Mucosa of descending colon (tissue), 3 donors: ENCODE results near the gene UBXN10. TPM values are rescaled to one million over a fixed set of nuclear protein-coding genes. Genes with fewer than 3 reads are reported as not detected.

ENCODE experiments used
- ATAC-seq: fragments of 200-7000 bp; cut with Tn5 transposase; one replicate; pipeline ENCODE4 v1.9.1; 2020; ENCODE audit warnings: mild to moderate bottlenecking, moderate library complexity
- DNase-seq, 3 donors: peaks; one replicate each; pipeline ENCODE4 v3.0.0-alpha.2; 2020
- H3K36me3 ChIP-seq: fragments of 200-600 bp; one replicate; pipeline ENCODE4 v1.8.0; 2021; ENCODE audit warnings: low read depth, mild to moderate bottlenecking
- H3K4me1 ChIP-seq: fragments of 200-600 bp; one replicate; pipeline ENCODE4 v1.8.0; 2021; ENCODE audit warnings: low read depth, mild to moderate bottlenecking
- H3K4me3 ChIP-seq: fragments of 200-600 bp; one replicate; pipeline ENCODE4 v1.8.0; 2021; ENCODE audit warnings: mild to moderate bottlenecking
- H3K9me3 ChIP-seq: fragments of 200-600 bp; one replicate; pipeline ENCODE4 v1.8.0; 2021; ENCODE audit warnings: mild to moderate bottlenecking
- intact Hi-C, 2 donors: fragments of 100-400 bp; cut with DNase I in 1 of 2; cut with micrococcal nuclease in 1 of 2; formaldehyde crosslinking; loops; one replicate each; pipeline versions ENCODE4 v1.11.0 to v1.11.1; 2022; cut with DNase I, micrococcal nuclease
- total RNA-seq, 3 donors: library from RNA; stranded (reverse); fragmentation: NEBNext Ultra II Directional in 2 of 3; extraction: Animal tissue kit (Norgen Biotek cat#: 25700) in 2 of 3; gene quantifications; one replicate each; pipeline versions ENCODE4 v1.2.1 to v1.2.4, GENCODE V29; 2021 to 2023
- TF ChIP-seq, protein P1 (sequence below): fragments of 200-600 bp; IDR thresholded peaks from one replicate; pipeline ENCODE4 v1.8.0; 2022; ENCODE audit warnings: antibody characterized with exemption, mild to moderate bottlenecking
- donor health status: DM: no; HTN: no; CAD: no; lungs with moderate emphysema.
- donor health status: DM: no; HTN: no; CAD: no.
- donor health status: DM: no; HTN: yes; CAD: no.

The UBXN10 gene
- total RNA-seq, 3 donors from 2014 or later, result 5.8 to 15.5 (median 5.8) TPM

- intact Hi-C loops, result loop anchor here (2.0 to 10.0 kb wide), 4 partner anchors 47 to 235 kb away; partner anchors contain the start of gene PLA2G2A (in 1 of the 2)
- TF ChIP-seq, protein P1, sequence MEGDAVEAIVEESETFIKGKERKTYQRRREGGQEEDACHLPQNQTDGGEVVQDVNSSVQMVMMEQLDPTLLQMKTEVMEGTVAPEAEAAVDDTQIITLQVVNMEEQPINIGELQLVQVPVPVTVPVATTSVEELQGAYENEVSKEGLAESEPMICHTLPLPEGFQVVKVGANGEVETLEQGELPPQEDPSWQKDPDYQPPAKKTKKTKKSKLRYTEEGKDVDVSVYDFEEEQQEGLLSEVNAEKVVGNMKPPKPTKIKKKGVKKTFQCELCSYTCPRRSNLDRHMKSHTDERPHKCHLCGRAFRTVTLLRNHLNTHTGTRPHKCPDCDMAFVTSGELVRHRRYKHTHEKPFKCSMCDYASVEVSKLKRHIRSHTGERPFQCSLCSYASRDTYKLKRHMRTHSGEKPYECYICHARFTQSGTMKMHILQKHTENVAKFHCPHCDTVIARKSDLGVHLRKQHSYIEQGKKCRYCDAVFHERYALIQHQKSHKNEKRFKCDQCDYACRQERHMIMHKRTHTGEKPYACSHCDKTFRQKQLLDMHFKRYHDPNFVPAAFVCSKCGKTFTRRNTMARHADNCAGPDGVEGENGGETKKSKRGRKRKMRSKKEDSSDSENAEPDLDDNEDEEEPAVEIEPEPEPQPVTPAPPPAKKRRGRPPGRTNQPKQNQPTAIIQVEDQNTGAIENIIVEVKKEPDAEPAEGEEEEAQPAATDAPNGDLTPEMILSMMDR, result no peak
- no peak for ATAC-seq
- DNase-seq, result no peak
- Histone ChIP-seq H3K4me1 (peaks cover 7% of the 10 kb centered on the region), H3K36me3 (no peaks in the 10 kb centered on the region), H3K9me3 (no peaks in the 10 kb centered on the region), H3K4me3 (no peak overlapping the region)
Observed at GRCh38 chr1:20149601-20150325, 36.1 kb upstream of the UBXN10 start.

DNA sequence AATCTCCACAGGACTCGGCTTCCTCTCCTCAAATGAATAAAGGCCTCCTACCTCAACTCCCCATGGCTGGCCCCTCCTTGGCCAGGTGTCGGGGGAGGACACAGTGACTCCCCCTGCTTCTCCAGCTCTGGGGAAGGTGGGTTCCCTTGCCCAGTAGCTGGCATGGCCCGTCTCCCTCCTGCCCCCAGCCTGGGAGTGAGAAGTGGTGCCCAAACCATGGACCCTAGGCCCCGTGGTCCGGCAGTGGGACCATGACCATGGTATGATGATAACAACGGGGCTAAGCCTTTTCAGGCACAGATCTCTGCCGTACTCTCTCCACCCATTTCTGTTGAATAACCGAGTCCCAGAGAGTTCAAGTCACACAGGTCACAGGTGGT, 35.6 kb upstream of the UBXN10 start:
- DNase-seq (no peak), ATAC-seq (no peak)
- intact Hi-C loops, result loop anchor here (2.0 to 10.0 kb wide), 3 partner anchors 176 to 236 kb away; partner anchors contain the start of gene PLA2G2A (in 1 of the 2)
- no peaks in the 10 kb centered on the region for H3K36me3 ChIP-seq
- no peak overlapping the region for H3K4me3 ChIP-seq
- TF ChIP-seq, protein P1, result no peak
- H3K4me1 ChIP-seq, result peaks cover 7% of the 10 kb centered on the region
- H3K9me3 ChIP-seq, result no peaks in the 10 kb centered on the region

GRCh38 chr1:20150969-20151368, 34.9 kb upstream of the UBXN10 start:
- H3K4me3 ChIP-seq, result no peak overlapping the region
- intact Hi-C loops, result loop anchor here (2.0 to 10.0 kb wide), 3 partner anchors 176 to 236 kb away; partner anchors contain the start of gene PLA2G2A (in 1 of the 2)
- H3K36me3 ChIP-seq, result no peaks in the 10 kb centered on the region
- ATAC-seq, result no peak
- H3K4me1 ChIP-seq, result peaks cover 7% of the 10 kb centered on the region
- TF ChIP-seq, protein P1, result no peak
- DNase-seq, result no peak
- no peaks in the 10 kb centered on the region for H3K9me3 ChIP-seq

GRCh38 chr1:20151906-20152598, 33.8 kb upstream of the UBXN10 start:
- Histone ChIP-seq H3K4me3 (no peak overlapping the region), H3K36me3 (no peaks in the 10 kb centered on the region), H3K4me1 (peaks cover 7% of the 10 kb centered on the region), H3K9me3 (no peaks in the 10 kb centered on the region)
- intact Hi-C loops, result loop anchor here (2.0 to 10.0 kb wide), 3 partner anchors 177 to 237 kb away; partner anchors contain the start of gene PLA2G2A (in 1 of the 2)
- peak; percentile 97 for ATAC-seq
- TF ChIP-seq, protein P1, result peak; percentile 88
- peak; percentile 84 to 90 (median 86) for DNase-seq

DNA sequence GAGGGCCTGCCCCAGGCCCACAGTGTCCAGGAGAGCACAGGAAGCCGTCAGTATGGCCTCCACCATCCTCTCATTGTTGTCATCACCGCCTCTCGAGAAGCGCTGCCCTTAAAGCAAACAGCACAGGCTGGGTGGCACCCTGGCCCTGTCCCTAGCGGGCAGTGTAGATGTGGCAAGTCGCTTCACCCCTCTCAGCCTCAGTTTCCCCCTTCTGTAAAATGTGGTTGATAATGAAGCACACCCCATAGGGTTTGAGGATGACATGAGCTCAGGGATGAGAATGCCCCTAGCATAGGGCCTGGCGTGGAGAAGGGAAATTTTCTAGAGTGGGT, 33.3 kb upstream of the UBXN10 start:
- Histone ChIP-seq H3K4me1 (peaks cover 7% of the 10 kb centered on the region), H3K4me3 (no peak overlapping the region), H3K9me3 (no peaks in the 10 kb centered on the region), H3K36me3 (no peaks in the 10 kb centered on the region)
- intact Hi-C loops, result loop anchor here in 1 of 2 donors (10.0 kb wide), 2 partner anchors 178 to 238 kb away; partner anchors contain the start of gene PLA2G2A
- no peak for DNase-seq
- TF ChIP-seq, protein P1, result no peak
- peak; percentile 14 for ATAC-seq
